ENCODE measurements around the gene PLCH2. TPM values are rescaled to one million over a fixed set of nuclear protein-coding genes. Genes with fewer than 3 reads are reported as not detected.

Gene PLCH2
- total and polyA plus RNA-seq, 12 donors, result 0.06 to 0.51 (median 0.10) TPM; not detected in 2

- H3K36me3 ChIP-seq, result no peaks in the 10 kb centered on the region
- no peak for TF ChIP-seq CTCF (IDR thresholded peaks at IDR 0.05)
- no peak overlapping the region for H3K27ac ChIP-seq
- H3K27me3 ChIP-seq, result peaks cover 0 to 5% (median 0%) of the 10 kb centered on the region in 7 donors
- intact Hi-C loops (cut with DNase I), result no loop called here
- no peak overlapping the region for H3K4me3 ChIP-seq
- DNase-seq (no peak), ATAC-seq (no peak)
- WGBS, 2 donors, result 80% methylated on average over 4 of the region's 4 CpGs
- peaks cover 0 to 16% (median 6%) of the 10 kb centered on the region in 11 donors for H3K9me3 ChIP-seq
- H3K4me1 ChIP-seq, result no peaks in the 10 kb centered on the region
These were observed 10.0 kb downstream of the PLCH2 start for GRCh38 chr1:2486041-2486440.

- DNase-seq (no peak), ATAC-seq (peak in 1 of 8 donors; percentile 32)
- H3K27me3 ChIP-seq, result peaks cover 0 to 5% (median 0%) of the 10 kb centered on the region in 7 donors
- no peak overlapping the region for H3K4me3 ChIP-seq
- H3K27ac ChIP-seq, result no peak overlapping the region
- 80% methylated on average over 9 of the region's 9 CpGs for WGBS, 2 donors
- no peaks in the 10 kb centered on the region for H3K36me3 ChIP-seq
- intact Hi-C loops (cut with DNase I), result no loop called here
- TF ChIP-seq CTCF (IDR thresholded peaks at IDR 0.05), result no peak
- H3K9me3 ChIP-seq, result peaks cover 0 to 16% (median 6%) of the 10 kb centered on the region in 11 donors
- H3K4me1 ChIP-seq, result no peaks in the 10 kb centered on the region
These were observed 10.5 kb downstream of the PLCH2 start for GRCh38 chr1:2486558-2486957.

- WGBS, 2 donors, result 81 to 82% methylated on average over 2 of the region's 2 CpGs
- no peak overlapping the region for H3K27ac ChIP-seq
- ATAC-seq, result no peak
- H3K36me3 ChIP-seq, result no peaks in the 10 kb centered on the region
- TF ChIP-seq CTCF (IDR thresholded peaks at IDR 0.05), result no peak
- H3K4me3 ChIP-seq, result no peak overlapping the region
- DNase-seq, result no peak
- H3K4me1 ChIP-seq, result no peaks in the 10 kb centered on the region
- intact Hi-C loops (cut with DNase I), result no loop called here
- peaks cover 0 to 17% (median 0%) of the 10 kb centered on the region in 7 donors for H3K27me3 ChIP-seq
- peaks cover 0 to 16% (median 6%) of the 10 kb centered on the region in 11 donors for H3K9me3 ChIP-seq
These were observed 12.6 kb downstream of the PLCH2 start for GRCh38 chr1:2488688-2489087.

GRCh38 chr1:2489615-2490014, 13.5 kb downstream of the PLCH2 start:
- H3K36me3 ChIP-seq, result no peaks in the 10 kb centered on the region
- peaks cover 0 to 16% (median 6%) of the 10 kb centered on the region in 11 donors for H3K9me3 ChIP-seq
- 83 to 86% methylated on average over 14 of the region's 14 CpGs for WGBS, 2 donors
- ATAC-seq, result no peak
- no peak for DNase-seq
- H3K4me1 ChIP-seq, result no peaks in the 10 kb centered on the region
- intact Hi-C loops (cut with DNase I), result no loop called here
- no peak for TF ChIP-seq CTCF (IDR thresholded peaks at IDR 0.05)
- H3K4me3 ChIP-seq, result no peak overlapping the region
- peaks cover 0 to 17% (median 0%) of the 10 kb centered on the region in 7 donors for H3K27me3 ChIP-seq
- H3K27ac ChIP-seq, result no peak overlapping the region
